IMR-90 (cell line): Measurements from ENCODE around the gene TMEM208. TPM values are rescaled to one million over a fixed set of nuclear protein-coding genes. Genes with fewer than 3 reads are reported as not detected.

Source experiments
- ATAC-seq: fragments of 200-7000 bp; cut with Tn5 transposase; 2 replicates; pipeline ENCODE4 v1.9.1; 2020; ENCODE audit warnings: low read depth, mild to moderate bottlenecking, moderate library complexity
- BruUV-seq: library from RNA; stranded (reverse); fragments of 400-500 nt; replicated peaks from 2 replicates; lab custom pipeline; 2021; lab: Mats Ljungman, UMichigan
- CTCF ChIA-PET: fragments of 300-600 bp; formaldehyde crosslinking; extraction: SDS; loops from one replicate; lab custom pipeline; 2021; ENCODE audit warnings: antibody characterized with exemption; lab: Yijun Ruan, JAX
- POLR2A ChIA-PET: fragments of 300-600 bp; sonication (Branson Sonifier 250); formaldehyde crosslinking; loops from one replicate; lab custom pipeline; 2022; ENCODE audit warnings: antibody characterized with exemption; ENCODE audit not compliant: unreplicated experiment; lab: Charles Lee
- DNase-seq: peaks from one replicate; pipeline ENCODE4 v3.0.0; 2013
- H2AFZ ChIP-seq: replicated peaks from 2 replicates; pipeline ENCODE3; 2013; ENCODE audit warnings: low read length, mild to moderate bottlenecking; ENCODE audit not compliant: poor library complexity
- H2AK5ac ChIP-seq: 2 replicates; pipeline ENCODE4 v1.6.1; 2013; ENCODE audit warnings: low read depth, low read length, inconsistent platforms
- H2AK9ac ChIP-seq: replicated peaks from 2 replicates; pipeline ENCODE3; 2013; ENCODE audit warnings: mild to moderate bottlenecking, low read depth, low read length, moderate library complexity; ENCODE audit not compliant: poor library complexity
- H2BK120ac ChIP-seq: 2 replicates; pipeline ENCODE4 v1.6.1; 2013; ENCODE audit warnings: low read depth, low read length, inconsistent platforms
- H2BK15ac ChIP-seq: 3 replicates; pipeline ENCODE4 v1.6.1; 2013; ENCODE audit warnings: low read depth, low read length, inconsistent platforms
- H2BK20ac ChIP-seq: 2 replicates; pipeline ENCODE4 v1.6.1; 2013; ENCODE audit warnings: low read depth, mild to moderate bottlenecking, inconsistent platforms, low read length, moderate library complexity
- H2BK5ac ChIP-seq: 2 replicates; pipeline ENCODE4 v1.6.1; 2013; ENCODE audit warnings: mild to moderate bottlenecking, low read depth, low read length, inconsistent platforms; ENCODE audit not compliant: poor library complexity, severe bottlenecking
- H3K14ac ChIP-seq: replicated peaks from 2 replicates; pipeline ENCODE4 v1.6.1; 2013; ENCODE audit warnings: low read depth, low read length, inconsistent platforms
- H3K18ac ChIP-seq: 2 replicates; pipeline ENCODE4 v1.6.1; 2013; ENCODE audit warnings: low read depth, low read length, control low read depth
- H3K23ac ChIP-seq: 2 replicates; pipeline ENCODE4 v1.6.1; 2013; ENCODE audit warnings: low read depth, low read length, inconsistent platforms
- H3K27ac ChIP-seq: 2 replicates; pipeline ENCODE4 v1.5.1; 2013; ENCODE audit warnings: mild to moderate bottlenecking, control low read depth, low read length; ENCODE audit not compliant: insufficient read depth
- H3K27me3 ChIP-seq: 2 replicates; pipeline ENCODE4 v1.6.1; 2013; ENCODE audit warnings: low read length; ENCODE audit not compliant: control insufficient read depth, insufficient read depth
- H3K36me3 ChIP-seq: 2 replicates; pipeline ENCODE4 v1.6.1; 2013; ENCODE audit warnings: low read length, mixed read lengths; ENCODE audit not compliant: control insufficient read depth, insufficient read depth
- H3K4ac ChIP-seq: 2 replicates; pipeline ENCODE4 v1.6.1; 2013; ENCODE audit warnings: low read depth, low read length, inconsistent platforms
- H3K4me1 ChIP-seq: 2 replicates; pipeline ENCODE4 v1.6.1; 2013; ENCODE audit warnings: low read length, mixed read lengths; ENCODE audit not compliant: control insufficient read depth, insufficient read depth
- H3K4me2 ChIP-seq: 2 replicates; pipeline ENCODE4 v1.6.1; 2013; ENCODE audit warnings: low read depth, mild to moderate bottlenecking, control low read depth, low read length, moderate library complexity
- H3K4me3 ChIP-seq: 2 replicates; pipeline ENCODE4 v1.5.1; 2013; ENCODE audit warnings: low read depth, mild to moderate bottlenecking, control low read depth, low read length, moderate library complexity; ENCODE audit not compliant: insufficient read depth
- H3K56ac ChIP-seq: 2 replicates; pipeline ENCODE4 v1.6.1; 2013; ENCODE audit warnings: low read length, inconsistent platforms; ENCODE audit not compliant: insufficient read depth; ENCODE audit errors: extremely low read depth
- H3K79me1 ChIP-seq, 2 experiments: 2 replicates each; pipeline ENCODE4 v1.6.1; 2013; ENCODE audit warnings: low read length in 2 of 2, inconsistent platforms in 1 of 2, low read depth in 1 of 2
- H3K9ac ChIP-seq: 2 replicates; pipeline ENCODE4 v1.6.1; 2013; ENCODE audit warnings: low read depth, low read length, control low read depth
- H3K9me1 ChIP-seq: 2 replicates; pipeline ENCODE4 v1.6.1; 2013; ENCODE audit warnings: low read length, inconsistent platforms; ENCODE audit not compliant: insufficient read depth
- H3K9me3 ChIP-seq: 2 replicates; pipeline ENCODE4 v1.6.1; 2013; ENCODE audit warnings: low read length; ENCODE audit not compliant: control insufficient read depth, insufficient read depth
- H4K20me1 ChIP-seq: 2 replicates; pipeline ENCODE4 v1.6.1; 2013; ENCODE audit warnings: low read length, inconsistent platforms; ENCODE audit not compliant: insufficient read depth
- H4K5ac ChIP-seq: 2 replicates; pipeline ENCODE4 v1.6.1; 2013; ENCODE audit warnings: mild to moderate bottlenecking, low read depth, low read length, control low read depth
- H4K8ac ChIP-seq, 2 experiments: 2 replicates each; pipeline ENCODE4 v1.6.1; 2013; ENCODE audit warnings: low read depth in 2 of 2, low read length in 2 of 2, control low read depth in 1 of 2, inconsistent platforms in 1 of 2
- H4K91ac ChIP-seq: 2 replicates; pipeline ENCODE4 v1.6.1; 2013; ENCODE audit warnings: low read depth, low read length, inconsistent platforms; ENCODE audit not compliant: insufficient read depth
- BHLHE40 ChIP-seq: fragments of 150-350 bp; IDR thresholded peaks from 2 replicates; pipeline ENCODE4 v1.6.1; 2016; ENCODE audit warnings: mild to moderate bottlenecking, low read depth, low read length
- ELK1 ChIP-seq: fragments of 150-350 bp; IDR thresholded peaks from 2 replicates; pipeline ENCODE4 v1.6.1; 2016; ENCODE audit warnings: low read depth, mild to moderate bottlenecking, low read length, moderate library complexity, borderline replicate concordance
- FOS ChIP-seq: fragments of 150-350 bp; IDR thresholded peaks from 2 replicates; pipeline ENCODE4 v1.6.1; 2016; ENCODE audit warnings: low read depth, low read length
- MAZ ChIP-seq: IDR thresholded peaks from 2 replicates; pipeline ENCODE4 v1.6.1; 2012; ENCODE audit warnings: low read depth, mild to moderate bottlenecking, low read length, improper control_type of control experiment, moderate library complexity, borderline replicate concordance
- MXI1 ChIP-seq: IDR thresholded peaks from 2 replicates; pipeline ENCODE4 v1.6.1; 2012; ENCODE audit warnings: low read depth, mild to moderate bottlenecking, low read length, moderate library complexity, borderline replicate concordance
- POLR2A ChIP-seq: IDR thresholded peaks from 2 replicates; pipeline ENCODE4 v1.6.1; 2012; ENCODE audit warnings: mild to moderate bottlenecking, low read depth, low read length
- RAD21 ChIP-seq: IDR thresholded peaks from 2 replicates; pipeline ENCODE4 v1.6.1; 2012; ENCODE audit warnings: low read length, improper control_type of control experiment
- WGBS, 2 experiments: methylation state at CpG; one replicate each; pipeline versions ENCODE4 v1.1.5 to v1.1.7; 2013; ENCODE audit warnings: missing lambda C conversion rate in 2 of 2; ENCODE audit not compliant: insufficient read length in 1 of 2; ENCODE audit errors: extremely low coverage in 2 of 2; 5-methylcytosine and 5-hydroxymethylcytosine counted together
- dilution Hi-C: fragments of 300-500 bp; cut with HindIII; formaldehyde crosslinking; loops from one replicate; pipeline ENCODE4 v1.14.3; 2018; ENCODE audit warnings: low sequenced_read_pairs; ENCODE audit not compliant: unreplicated experiment
- in situ Hi-C: fragments of 300-500 bp; cut with MboI; formaldehyde crosslinking; loops from 3 replicates; pipeline ENCODE4 v1.14.3; 2019; ENCODE audit warnings: low sequenced_read_pairs, inconsistent platforms, mixed read lengths
- intact Hi-C: fragments of 100-400 bp; cut with micrococcal nuclease; formaldehyde crosslinking; loops from 2 replicates; pipeline ENCODE4 v1.10.0; 2022
- polyA plus RNA-seq, 3 experiments: library from polyadenylated mRNA; depleted of rRNA; stranded (reverse); fragments of >200 nt; gene quantifications; 2 replicates each; pipeline ENCODE4 v1.2.3, GENCODE V29; 2012; ENCODE audit warnings: low replicate concordance in 1 of 3
- total RNA-seq: library from RNA; depleted of rRNA; stranded (reverse); fragments of >200 nt; gene quantifications from 2 replicates; pipeline ENCODE4 v1.2.3, GENCODE V29; 2012
- TF ChIP-seq, protein P1 (sequence below): fragments of 150-350 bp; IDR thresholded peaks from 2 replicates; pipeline ENCODE4 v1.6.1; 2017; ENCODE audit warnings: mild to moderate bottlenecking, antibody characterized with exemption, low read length, low read depth

The TMEM208 gene
- total and polyA plus RNA-seq, 2 of the 4 experiments (the other 2 are of a cell fraction): 65.6 to 66.5 TPM

GRCh38 chr16:67244387-67245185, 17.7 kb downstream of the TMEM208 start:
- Histone ChIP-seq H3K9me3 (no peaks in the 10 kb centered on the region), H3K36me3 (0 out of 2 replicates have a peak, but pooled peaks cover 2% of the 10 kb centered on the region), H2AK5ac (peak overlapping the region; percentile 99), H3K27me3 (no peaks in the 10 kb centered on the region), H2AFZ (peak overlapping the region; percentile 67), H4K5ac (peak overlapping the region; percentile 54), H4K91ac (peak overlapping the region; percentile 89), H4K8ac (peak overlapping the region; percentile 61 to 94), H3K79me1 (peaks cover 26 to 77% of the 10 kb centered on the region in 2 experiments; a peak in 3 of 4 replicates), H3K18ac (peak overlapping the region; percentile 38; the same call in 1 of the 2 replicates), H2BK120ac (peak overlapping the region; percentile 91), H3K4me3 (no peak overlapping the region), H3K9me1 (peaks cover 44% of the 10 kb centered on the region), H3K56ac (peak overlapping the region; percentile 59; the same call in 1 of the 2 replicates), H2BK20ac (peak overlapping the region; percentile 92), H3K14ac (peak overlapping the region; percentile 97), H2BK15ac (peak overlapping the region; percentile 95; the same call in 2 of the 3 replicates), H4K20me1 (no peaks in the 10 kb centered on the region; the same call in none of the 2 replicates), H2AK9ac (peak overlapping the region; percentile 95), H3K27ac (peak overlapping the region; percentile 88), H3K4me2 (peak overlapping the region; percentile 69), H3K4ac (peak overlapping the region; percentile 96), H3K4me1 (peaks cover 55% of the 10 kb centered on the region), H3K9ac (peak overlapping the region; percentile 23; the same call in 1 of the 2 replicates), H2BK5ac (peak overlapping the region; percentile 87), H3K23ac (peak overlapping the region; percentile 95)
- peak; percentile 87 for DNase-seq
- dilution Hi-C loops (no loop called here), intact Hi-C loops (loop anchor here (5.0 kb wide), 1 partner anchor 148 kb away; the partner anchor contains the start of gene TPPP3), in situ Hi-C loops (no loop called here)
- WGBS, 2 experiments: no CpG with 5 or more reads among the region's 5 CpGs
- peak; percentile 9 for ATAC-seq
- TF ChIP-seq POLR2A (peak; percentile 60; the same call in 1 of the 2 replicates), ELK1 (no peak), BHLHE40 (no peak), MXI1 (no peak), MAZ (peak; percentile 68), FOS (peak; percentile 69), RAD21 (0 out of 2 replicates have a peak, but pooled peaks have one; percentile 3)
- TF ChIP-seq, protein P1, sequence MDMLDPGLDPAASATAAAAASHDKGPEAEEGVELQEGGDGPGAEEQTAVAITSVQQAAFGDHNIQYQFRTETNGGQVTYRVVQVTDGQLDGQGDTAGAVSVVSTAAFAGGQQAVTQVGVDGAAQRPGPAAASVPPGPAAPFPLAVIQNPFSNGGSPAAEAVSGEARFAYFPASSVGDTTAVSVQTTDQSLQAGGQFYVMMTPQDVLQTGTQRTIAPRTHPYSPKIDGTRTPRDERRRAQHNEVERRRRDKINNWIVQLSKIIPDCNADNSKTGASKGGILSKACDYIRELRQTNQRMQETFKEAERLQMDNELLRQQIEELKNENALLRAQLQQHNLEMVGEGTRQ: no peak
- ChIA-PET CTCF (interaction anchor here (1.5 to 2.3 kb wide), 2 partner anchors 12 to 88 kb away, joined by 3 to 5 read pairs; no protein-coding TSS in a partner anchor), POLR2A (interaction anchor here (0.7 to 1.4 kb wide), 2 partner anchors 217 to 316 kb away, joined by 3 to 4 read pairs; no protein-coding TSS in a partner anchor)
- BruUV-seq: no TSS peak
